Fibroblast of skin of left biceps (primary cell): Measurements from ENCODE around the gene FASTK.
A peak's percentile ranks its signal among the peaks of the same experiment; 100 is the strongest.

Source experiments
- DNase-seq, 2 experiments: peaks; one replicate each; pipeline ENCODE4 v3.0.0-alpha.2; 2013; ENCODE audit warnings: low read depth in 2 of 2

FASTK gene

DNA sequence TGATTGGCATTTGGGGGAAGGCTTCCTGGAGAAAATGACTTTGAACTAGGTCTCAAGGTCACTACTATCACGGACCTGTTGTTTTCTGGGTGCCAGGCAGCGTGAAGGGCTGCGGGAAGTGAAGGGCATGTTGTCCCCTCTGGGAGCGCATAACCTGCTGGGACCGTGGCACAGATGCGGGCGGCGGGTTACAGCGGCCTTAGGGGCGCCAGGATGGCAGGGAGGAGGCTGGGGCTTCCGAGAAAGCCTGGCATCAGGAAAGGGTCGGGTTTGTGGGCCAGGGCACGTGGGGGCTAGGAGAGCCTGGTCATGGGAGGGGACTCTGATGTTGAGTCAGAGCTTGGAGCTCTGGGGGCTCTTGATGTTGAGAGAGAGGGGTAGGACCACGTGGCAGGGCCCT, 15.1 kb downstream of the FASTK start:
- no peak for DNase-seq

GRCh38 chr7:151064993-151065392, 15.6 kb downstream of the FASTK start:
- no peak for DNase-seq

DNA sequence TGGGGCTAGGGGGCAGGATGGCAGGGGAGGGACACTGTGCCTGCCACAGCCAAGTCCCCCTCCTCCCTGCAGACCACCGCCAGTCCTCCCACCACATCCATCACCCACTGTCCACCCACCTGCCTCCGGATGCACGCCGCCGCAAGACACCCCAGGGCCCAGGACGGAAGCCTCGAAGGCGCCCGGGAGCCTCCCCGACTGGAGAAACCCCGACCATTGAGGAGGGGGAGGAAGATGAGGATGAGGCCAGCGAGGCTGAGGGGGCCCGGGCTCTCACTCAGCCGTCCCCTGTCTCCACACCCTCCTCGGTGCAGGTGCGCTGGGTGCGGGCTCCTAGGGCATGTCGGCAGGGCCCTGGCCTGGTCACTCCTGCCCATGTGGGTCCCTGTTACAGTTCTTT, 16.2 kb downstream of the FASTK start:
- DNase-seq = no peak

GRCh38 chr7:151063212-151063561, 17.4 kb downstream of the FASTK start:
- DNase-seq = no peak

GRCh38 chr7:151062399-151063211, 18.0 kb downstream of the FASTK start:
- DNase-seq = no peak

GRCh38 chr7:151062111-151062398, 18.6 kb downstream of the FASTK start:
- no peak for DNase-seq

- DNase-seq = no peak
These were observed 19.1 kb downstream of the FASTK start for GRCh38 chr7:151061213-151062110.

DNA sequence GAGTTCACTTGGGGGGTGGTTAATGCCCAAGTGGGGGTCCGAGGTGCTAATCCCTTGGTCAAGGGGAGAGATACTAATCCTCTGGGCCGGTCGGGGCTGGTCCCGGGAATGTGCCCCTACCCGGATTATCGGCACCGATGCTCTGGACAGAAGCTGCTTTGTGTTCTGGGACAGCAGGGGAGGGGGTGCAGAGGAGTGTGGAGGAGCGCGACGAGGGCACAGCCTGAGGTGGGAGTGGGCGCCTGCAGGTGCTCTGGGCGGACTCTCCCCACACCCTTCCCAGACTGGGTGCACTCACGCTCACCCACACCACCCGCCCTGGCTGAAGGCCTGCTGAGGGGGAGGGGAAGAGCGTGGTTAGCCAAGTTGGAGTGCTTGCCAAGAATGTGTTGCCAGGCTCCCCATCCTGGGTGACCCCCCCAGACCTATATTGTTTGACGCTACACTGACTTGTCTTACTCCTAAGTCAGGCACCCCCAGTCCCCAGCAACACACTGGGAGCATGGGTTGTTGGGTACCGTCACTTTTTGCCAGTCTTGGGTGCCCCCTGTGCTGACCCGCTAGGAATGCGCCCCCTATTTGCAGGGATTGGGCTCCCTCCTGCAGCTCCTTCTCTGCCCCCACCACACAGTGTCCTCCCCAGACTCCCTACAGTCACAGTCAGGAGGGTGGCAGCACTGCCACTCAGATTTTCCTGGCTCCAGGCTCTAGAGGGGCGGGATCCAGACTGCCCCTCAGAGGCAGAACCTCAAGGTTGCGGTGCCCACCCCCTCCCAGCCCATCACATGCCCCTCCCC, 20.0 kb downstream of the FASTK start:
- DNase-seq = no peak

GRCh38 chr7:151060113-151060415, 20.5 kb downstream of the FASTK start:
- DNase-seq = no peak

DNA sequence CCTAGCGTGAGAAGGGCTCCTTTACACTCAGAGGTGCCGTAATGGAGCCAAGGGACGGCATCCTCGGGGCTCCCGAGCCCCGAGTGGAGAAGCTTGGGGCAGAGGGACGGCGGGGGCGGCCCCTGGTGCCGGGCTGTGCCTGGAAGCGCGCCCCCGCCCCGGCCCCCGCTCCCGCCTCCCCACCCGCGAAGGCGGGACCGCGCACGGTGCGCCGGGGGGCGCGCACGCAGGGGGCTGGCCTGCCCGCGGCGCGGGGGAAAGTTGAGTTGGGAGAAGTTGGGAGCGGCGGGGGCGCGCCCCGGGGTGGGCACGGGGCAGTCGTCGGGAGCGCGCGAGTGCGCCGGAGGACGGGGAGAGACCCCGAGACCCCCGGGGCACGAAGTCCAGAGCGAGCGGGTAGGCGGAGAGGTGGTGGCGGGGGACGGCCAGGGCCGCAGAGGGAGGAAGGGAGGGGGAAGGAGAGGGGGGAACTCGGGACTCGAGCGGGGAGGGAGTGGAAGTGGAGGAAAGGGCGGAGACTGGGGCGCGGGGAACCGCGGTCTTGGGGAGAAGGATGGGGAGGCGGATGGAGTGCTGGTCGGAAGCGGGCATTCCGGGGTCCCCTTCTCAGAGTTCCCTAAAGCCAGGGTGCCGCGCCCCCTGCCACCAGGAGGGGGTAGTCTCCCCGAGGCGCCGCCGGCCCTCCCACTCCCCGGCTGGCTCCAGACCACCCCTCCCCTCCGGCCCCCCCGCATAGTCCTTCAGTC, 21.1 kb downstream of the FASTK start, which contains the start of gene SLC4A2:
Gene SLC4A2, plus strand, starts transcription at position 223 of the 746 bp plus-strand sequence. CDS start 2,399 bp downstream, outside the sequence.
- DNase-seq = no peak

DNA sequence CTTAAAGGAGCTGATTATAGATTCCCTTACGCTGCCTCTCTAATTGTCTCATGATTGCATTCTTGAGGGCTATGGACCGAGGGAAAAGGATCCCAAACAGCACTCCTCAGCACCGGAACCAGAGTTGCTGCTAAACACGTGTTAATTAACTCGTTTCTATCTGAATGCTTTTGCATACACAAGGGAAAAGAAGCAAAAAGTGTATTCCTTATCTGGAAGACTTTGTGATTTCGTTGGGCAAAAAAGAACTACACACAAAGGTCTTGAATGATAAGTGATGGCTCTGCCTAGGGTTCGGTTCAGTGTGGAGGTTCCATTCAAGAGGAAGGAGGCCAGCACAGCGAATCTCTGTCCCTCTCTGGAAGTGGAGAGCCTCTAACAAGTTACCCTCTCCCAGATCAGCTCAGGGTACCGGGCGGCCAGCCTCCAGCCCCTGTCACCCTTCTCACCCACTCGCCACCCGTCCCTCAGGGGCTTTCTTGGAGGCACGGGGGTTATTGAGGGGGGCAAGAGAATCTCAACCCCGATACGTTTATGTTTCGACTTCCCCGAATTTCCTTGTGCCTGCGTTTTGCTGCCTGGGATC, 21.7 kb downstream of the FASTK start:
- DNase-seq = no peak

- peak; percentile 99 for DNase-seq
These were observed 22.4 kb downstream of the FASTK start for GRCh38 chr7:151057989-151058780.

DNA sequence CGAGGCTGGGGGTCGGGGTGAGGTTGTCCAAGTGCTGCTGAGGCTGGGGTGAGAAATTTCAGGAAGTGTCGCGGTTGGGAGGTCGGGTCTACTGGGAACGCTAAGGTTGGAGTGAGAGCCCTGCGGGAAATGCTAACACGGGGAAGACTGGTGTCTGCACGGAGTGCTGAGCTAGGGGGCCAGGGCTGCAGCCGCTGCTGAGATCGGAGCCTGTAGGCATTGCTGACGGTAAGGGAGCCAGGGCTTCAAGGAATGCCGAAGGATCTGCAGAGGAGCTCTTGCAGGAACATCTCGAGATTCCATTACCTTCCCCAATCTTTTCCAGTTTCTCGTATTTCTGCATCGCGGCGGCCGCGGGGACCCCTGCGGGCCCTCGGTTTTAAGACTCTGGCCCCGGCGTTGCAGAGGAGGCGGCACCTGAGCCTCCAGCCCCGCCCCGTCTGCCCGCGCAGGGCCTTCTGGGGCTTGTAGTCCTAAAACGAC, 23.1 kb downstream of the FASTK start, which contains the start of gene CDK5:
Gene CDK5, minus strand, starts transcription at position 392 of the 483 bp plus-strand sequence. Its CDS starts 49 bp downstream, at position 343.
- DNase-seq = no peak

DNA sequence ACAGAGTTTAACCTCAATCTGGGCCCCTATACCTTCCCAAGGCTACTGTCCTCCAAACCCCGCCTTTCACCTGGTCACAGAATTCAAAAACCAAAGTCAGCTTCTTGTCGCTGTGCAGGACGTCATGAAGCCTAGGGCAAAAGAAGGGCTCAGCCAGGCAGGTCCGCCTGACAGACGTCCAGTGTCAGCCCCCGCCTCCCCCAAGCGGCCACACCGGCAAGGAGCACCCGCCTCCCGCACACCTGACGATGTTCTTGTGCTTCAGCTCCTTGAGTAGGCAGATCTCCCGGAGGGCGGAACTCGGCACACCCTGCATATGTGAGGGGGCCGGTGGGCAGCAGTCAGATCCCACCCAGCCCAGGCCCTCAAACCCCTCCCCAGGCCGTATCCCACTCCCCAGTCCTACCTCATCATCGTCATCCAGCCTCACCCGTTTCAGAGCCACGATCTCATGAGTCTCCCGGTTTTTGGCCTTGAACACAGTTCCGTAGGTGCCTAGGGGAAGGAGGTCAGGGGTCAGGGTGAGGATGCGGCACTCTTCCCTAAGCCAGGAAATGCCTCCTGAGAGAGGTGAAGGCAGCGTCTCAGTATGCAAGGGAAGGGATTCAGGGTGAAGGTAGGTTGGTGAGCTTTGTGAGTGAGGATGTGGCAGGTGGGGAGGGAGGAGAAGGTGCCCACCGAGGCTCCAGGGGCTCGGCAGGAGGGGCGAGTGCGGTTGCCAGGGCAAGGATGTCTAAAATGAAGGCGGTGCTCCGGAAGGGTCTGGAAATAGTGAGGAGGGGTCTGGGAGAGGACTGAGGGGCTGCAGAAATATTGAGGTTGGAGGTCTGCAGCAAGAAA, 23.7 kb downstream of the FASTK start:
- DNase-seq = no peak

DNA sequence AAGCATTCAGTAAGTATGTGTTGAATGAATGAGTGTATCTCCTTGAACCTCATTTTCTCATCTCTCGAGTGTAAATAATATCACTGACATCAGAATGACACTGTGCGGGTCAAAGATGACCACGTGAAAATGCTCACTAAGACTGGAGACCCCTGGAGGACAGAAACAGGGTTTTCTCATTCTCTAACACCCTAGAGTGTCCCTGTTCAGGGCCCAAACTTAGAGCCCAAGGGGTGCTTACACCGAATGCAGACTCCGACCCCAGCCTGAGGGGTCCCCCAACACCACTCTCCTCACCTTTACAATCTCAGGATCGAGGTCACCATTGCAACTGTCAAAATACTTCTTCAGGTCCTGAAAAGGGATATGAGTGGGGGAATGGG, 24.3 kb downstream of the FASTK start:
- no peak for DNase-seq

- no peak for DNase-seq
These were observed 26.9 kb downstream of the FASTK start for GRCh38 chr7:151053751-151054150.

GRCh38 chr7:151053096-151053495, 27.5 kb downstream of the FASTK start:
- DNase-seq = no peak

DNA sequence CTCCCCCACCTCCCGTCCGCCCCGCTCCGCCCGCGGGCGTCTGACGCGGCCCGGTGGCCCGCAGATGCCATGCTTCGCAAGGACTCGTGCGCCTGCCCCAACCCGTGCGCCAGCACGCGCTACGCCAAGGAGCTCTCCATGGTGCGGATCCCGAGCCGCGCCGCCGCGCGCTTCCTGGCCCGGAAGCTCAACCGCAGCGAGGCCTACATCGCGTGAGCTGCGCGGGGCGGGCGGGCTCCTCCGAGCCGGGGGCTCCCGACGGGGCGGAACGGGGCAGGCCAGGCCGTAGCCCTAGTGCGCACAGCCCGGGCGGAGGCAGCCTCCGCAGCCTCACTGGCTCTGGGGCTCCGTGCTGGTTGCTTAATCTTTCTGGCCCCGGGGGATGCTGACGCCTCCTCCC, 29.5 kb downstream of the FASTK start:
- no peak for DNase-seq

DNA sequence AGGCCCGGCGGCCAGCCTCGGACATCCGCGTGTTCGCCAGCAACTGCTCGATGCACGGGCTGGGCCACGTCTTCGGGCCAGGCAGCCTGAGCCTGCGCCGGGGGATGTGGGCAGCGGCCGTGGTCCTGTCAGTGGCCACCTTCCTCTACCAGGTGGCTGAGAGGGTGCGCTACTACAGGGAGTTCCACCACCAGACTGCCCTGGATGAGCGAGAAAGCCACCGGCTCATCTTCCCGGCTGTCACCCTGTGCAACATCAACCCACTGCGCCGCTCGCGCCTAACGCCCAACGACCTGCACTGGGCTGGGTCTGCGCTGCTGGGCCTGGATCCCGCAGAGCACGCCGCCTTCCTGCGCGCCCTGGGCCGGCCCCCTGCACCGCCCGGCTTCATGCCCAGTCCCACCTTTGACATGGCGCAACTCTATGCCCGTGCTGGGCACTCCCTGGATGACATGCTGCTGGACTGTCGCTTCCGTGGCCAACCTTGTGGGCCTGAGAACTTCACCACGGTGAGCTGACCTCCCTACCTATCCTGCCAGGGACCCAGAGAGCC, 31.6 kb downstream of the FASTK start:
- DNase-seq = no peak
